ENCODE measurements around the gene PDZD7. TPM values are rescaled to one million over a fixed set of nuclear protein-coding genes. Genes with fewer than 3 reads are reported as not detected.

PDZD7 gene
- total RNA-seq, 1 donor from 2014 or later: 0.29 TPM

GRCh38 chr10:100968863-100969186, 62.1 kb downstream of the PDZD7 start:
- Mint-ChIP-seq H3K36me3 (ENCODE audit: insufficient read depth) (peaks cover 3% of the 10 kb centered on the region), H3K4me1 (ENCODE audit: low read depth) (peaks cover 31% of the 10 kb centered on the region), H3K4me3 (ENCODE audit: low read depth) (peak overlapping the region; percentile 79), H3K27me3 (no peaks in the 10 kb centered on the region), H3K27ac (no peak overlapping the region), H3K9me3 (ENCODE audit: low read depth) (no peaks in the 10 kb centered on the region)
- TF ChIP-seq CTCF (IDR thresholded peaks at IDR 0.05; ENCODE audit: unreplicated experiment): no peak
- DNase-seq (ENCODE audit: low spot score, unreplicated experiment): no peak

- Mint-ChIP-seq H3K4me1 (ENCODE audit: low read depth) (peaks cover 31% of the 10 kb centered on the region), H3K27ac (no peak overlapping the region), H3K9me3 (ENCODE audit: low read depth) (no peaks in the 10 kb centered on the region), H3K36me3 (ENCODE audit: insufficient read depth) (no peaks in the 10 kb centered on the region), H3K27me3 (no peaks in the 10 kb centered on the region), H3K4me3 (ENCODE audit: low read depth) (peak overlapping the region; percentile 79)
- TF ChIP-seq CTCF (IDR thresholded peaks at IDR 0.05; ENCODE audit: unreplicated experiment): no peak
- no peak for DNase-seq (ENCODE audit: low spot score, unreplicated experiment)
These were observed 62.7 kb downstream of the PDZD7 start for GRCh38 chr10:100968062-100968736.

GRCh38 chr10:100967332-100967731, 63.6 kb downstream of the PDZD7 start:
- no peak for TF ChIP-seq CTCF (IDR thresholded peaks at IDR 0.05; ENCODE audit: unreplicated experiment)
- Mint-ChIP-seq H3K36me3 (ENCODE audit: insufficient read depth) (peaks cover 4% of the 10 kb centered on the region), H3K9me3 (ENCODE audit: low read depth) (no peaks in the 10 kb centered on the region), H3K27ac (no peak overlapping the region), H3K4me1 (ENCODE audit: low read depth) (peaks cover 26% of the 10 kb centered on the region), H3K27me3 (no peaks in the 10 kb centered on the region), H3K4me3 (ENCODE audit: low read depth) (no peak overlapping the region)
- DNase-seq (ENCODE audit: low spot score, unreplicated experiment): no peak

- Mint-ChIP-seq H3K27me3 (no peaks in the 10 kb centered on the region), H3K4me1 (ENCODE audit: low read depth) (peaks cover 22% of the 10 kb centered on the region), H3K36me3 (ENCODE audit: insufficient read depth) (peaks cover 5% of the 10 kb centered on the region), H3K4me3 (ENCODE audit: low read depth) (no peak overlapping the region), H3K9me3 (ENCODE audit: low read depth) (no peaks in the 10 kb centered on the region), H3K27ac (no peak overlapping the region)
- no peak for TF ChIP-seq CTCF (IDR thresholded peaks at IDR 0.05; ENCODE audit: unreplicated experiment)
- DNase-seq (ENCODE audit: low spot score, unreplicated experiment): no peak
These were observed 64.0 kb downstream of the PDZD7 start for GRCh38 chr10:100966887-100967286.

- H3K4me1 Mint-ChIP-seq (ENCODE audit: low read depth): peaks cover 11% of the 10 kb centered on the region
- no peaks in the 10 kb centered on the region for H3K27me3 Mint-ChIP-seq
- H3K36me3 Mint-ChIP-seq (ENCODE audit: insufficient read depth): peaks cover 5% of the 10 kb centered on the region
- no peak for TF ChIP-seq CTCF (IDR thresholded peaks at IDR 0.05; ENCODE audit: unreplicated experiment)
- H3K27ac Mint-ChIP-seq: no peak overlapping the region
- DNase-seq (ENCODE audit: low spot score, unreplicated experiment): no peak
- H3K9me3 Mint-ChIP-seq (ENCODE audit: low read depth): no peaks in the 10 kb centered on the region
- H3K4me3 Mint-ChIP-seq (ENCODE audit: low read depth): no peak overlapping the region
These were observed 65.1 kb downstream of the PDZD7 start for GRCh38 chr10:100965820-100966219.

Measured in progenitor cell of endocrine pancreas (in vitro differentiated cells).